Measurements from ENCODE around the gene ZNF264.

- TF ChIP-seq POLR2A (IDR thresholded peaks at IDR 0.05) (peak in 3 of 4 donors; percentile 51 to 71 (median 68)), CTCF (IDR thresholded peaks at IDR 0.05) (peak in 2 of 6 experiments; percentile 14 to 15)
These were observed 49.2 kb downstream of the ZNF264 start, which contains the start of gene ZNF805 for GRCh38 chr19:57240311-57241090.
